K562 (cell line): ENCODE measurements around the gene MRPL42. TPM values are rescaled to one million over a fixed set of nuclear protein-coding genes. Genes with fewer than 3 reads are reported as not detected.
A peak's percentile ranks its signal among the peaks of the same experiment; 100 is the strongest.

Source experiments
- C11orf30 ChIP-seq: fragments of 450-650 bp; IDR thresholded peaks from 2 replicates; pipeline ENCODE4 v1.6.1; 2016; ENCODE audit warnings: low read depth, mild to moderate bottlenecking
- CTBP1 ChIP-seq: fragments of 450-650 bp; IDR thresholded peaks from 2 replicates; pipeline ENCODE4 v1.6.1; 2016; ENCODE audit warnings: borderline replicate concordance
- CUX1 ChIP-seq: fragments of 200-800 bp; sonication (Bioruptor generic); IDR thresholded peaks from 2 replicates; pipeline ENCODE4 v1.6.1; 2016; ENCODE audit warnings: missing genetic modification characterization, missing compliant biosample characterization
- CXXC5 ChIP-seq: fragments of 250-450 bp; sonication (Bioruptor Pico); IDR thresholded peaks from 2 replicates; pipeline ENCODE4 v1.8.0; 2022; ENCODE audit warnings: inconsistent platforms, mild to moderate bottlenecking, moderate library complexity
- E2F1 ChIP-seq: sonication (generic); formaldehyde crosslinking; IDR thresholded peaks from 2 replicates; pipeline ENCODE4 v1.8.1; 2023; ENCODE audit warnings: mild to moderate bottlenecking, missing genetic modification reagents, moderate library complexity
- ETV1 ChIP-seq: fragments of 450-650 bp; conservative IDR thresholded peaks from 2 replicates; pipeline ENCODE4 v1.6.1; 2016; ENCODE audit warnings: missing genetic modification characterization, control low read depth, low read depth, missing compliant biosample characterization
- GATAD2B ChIP-seq: fragments of 450-650 bp; IDR thresholded peaks from 2 replicates; pipeline ENCODE4 v1.6.1; 2017; ENCODE audit warnings: mild to moderate bottlenecking, borderline replicate concordance
- GTF2E2 ChIP-seq: fragments of 200-800 bp; sonication (Bioruptor generic); IDR thresholded peaks from 2 replicates; pipeline ENCODE4 v1.6.1; 2016; ENCODE audit warnings: missing genetic modification characterization, missing compliant biosample characterization
- MAZ ChIP-seq, 2 experiments: fragments of 450-650 bp in 1 of 2; sonication (generic) in 1 of 2; formaldehyde crosslinking; IDR thresholded peaks in 1 of 2; conservative IDR thresholded peaks in 1 of 2; 2 replicates each; pipeline versions ENCODE4 v1.4.0 to v1.5.0; 2020; ENCODE audit warnings: mild to moderate bottlenecking in 1 of 2, missing genetic modification reagents in 1 of 2
- NRF1 ChIP-seq, 2 experiments: fragments of 450-650 bp; IDR thresholded peaks in 1 of 2; conservative IDR thresholded peaks in 1 of 2; 2 replicates each; pipeline ENCODE4 v1.6.1; 2014; ENCODE audit warnings: mild to moderate bottlenecking in 2 of 2
- PCBP1 ChIP-seq: fragments of 200-400 bp; formaldehyde crosslinking; IDR thresholded peaks from 2 replicates; pipeline ENCODE4 v1.6.1; 2018; ENCODE audit warnings: mild to moderate bottlenecking, low read depth, low read length; ENCODE audit not compliant: poor library complexity, severe bottlenecking
- PHF8 ChIP-seq: fragments of 200-600 bp; sonication (generic); IDR thresholded peaks from 2 replicates; pipeline ENCODE4 v1.6.1; 2012; ENCODE audit warnings: mixed run types, mild to moderate bottlenecking, inconsistent platforms, low read length, moderate library complexity, borderline replicate concordance
- POLR2AphosphoS5 ChIP-seq: IDR thresholded peaks from 2 replicates; pipeline ENCODE4 v1.6.1; 2011; ENCODE audit warnings: mild to moderate bottlenecking, low read depth, low read length, moderate library complexity; ENCODE audit not compliant: control insufficient read depth, insufficient read depth
- POLR2B ChIP-seq: fragments of 450-650 bp; IDR thresholded peaks from 2 replicates; pipeline ENCODE4 v1.6.1; 2018; ENCODE audit warnings: low read depth; ENCODE audit not compliant: partially characterized antibody
- SMARCC2 ChIP-seq: fragments of 450-650 bp; IDR thresholded peaks from 2 replicates; pipeline ENCODE4 v1.6.1; 2017; ENCODE audit warnings: antibody characterized with exemption, moderate library complexity, mild to moderate bottlenecking, low read depth
- SMARCE1 ChIP-seq: fragments of 450-650 bp; IDR thresholded peaks from 2 replicates; pipeline ENCODE4 v1.7.1; 2016; ENCODE audit warnings: mild to moderate bottlenecking
- SOX6 ChIP-seq: fragments of 450-650 bp; IDR thresholded peaks from 2 replicates; pipeline ENCODE4 v1.6.1; 2014; ENCODE audit warnings: mild to moderate bottlenecking
- TARDBP ChIP-seq: fragments of 450-650 bp; IDR thresholded peaks from 2 replicates; pipeline ENCODE4 v1.6.1; 2016
- ZNF143 ChIP-seq: sonication (generic); formaldehyde crosslinking; IDR thresholded peaks from 2 replicates; pipeline ENCODE4 v1.9.0; 2022; ENCODE audit warnings: mild to moderate bottlenecking, missing genetic modification reagents
- ZNF280B ChIP-seq: fragments of 250-450 bp; sonication (Bioruptor Pico); IDR thresholded peaks from 2 replicates; pipeline ENCODE4 v1.5.1; 2021; ENCODE audit warnings: mild to moderate bottlenecking
- polyA plus RNA-seq, 8 experiments: library from polyadenylated mRNA; depleted of rRNA in 4 of 8; stranded (reverse) in 5 of 8; unstranded in 3 of 8; fragments of >200 nt; fragmentation: Nextera tagmentation in 2 of 8; fragmentation: Illumina TruSeq in 1 of 8; extraction: Ambion mirVana in 2 of 8; extraction: Trizol in 1 of 8; gene quantifications; 2 replicates each; pipeline versions ENCODE4 v1.2.1 to v1.2.3, GENCODE V29; 2011 to 2014; ENCODE audit warnings: inconsistent platforms in 1 of 8, missing spikeins in 1 of 8
- total RNA-seq, 7 experiments: library from RNA; depleted of rRNA in 6 of 7; stranded (reverse); fragments of >200 nt in 6 of 7; fragmentation: Illumina TruSeq in 2 of 7; extraction: Trizol in 2 of 7; gene quantifications; 2 replicates each; pipeline versions ENCODE4 v1.2.1 to v1.2.3, GENCODE V29; 2011 to 2021; ENCODE audit warnings: low replicate concordance in 1 of 7

The MRPL42 gene
- total and polyA plus RNA-seq, 9 of the 15 experiments (the other 6 are each of a cell fraction or from before 2014, with no cell fraction given), result 104 to 806 (median 218) TPM

GRCh38 chr12:93441617-93442410 lies 25.5 kb upstream of the MRPL42 start, which contains the start of gene UBE2N (continued):
- TF ChIP-seq SMARCE1, result no peak
- TF ChIP-seq POLR2AphosphoS5, result peak; percentile 73
- TF ChIP-seq POLR2B, result peak; percentile 82
- peak; percentile 90 for TF ChIP-seq CTBP1
- no peak for TF ChIP-seq SMARCC2
- TF ChIP-seq ZNF280B (CRISPR knock-in tag), result no peak
- TF ChIP-seq TARDBP, result peak; percentile 91
- TF ChIP-seq GTF2E2 (tag), result peak; percentile 48; the same call in 1 of the 2 replicates
- TF ChIP-seq C11orf30, result peak; percentile 43; the same call in 1 of the 2 replicates
- peak; percentile 70 for TF ChIP-seq PCBP1
- peak; percentile 74 for TF ChIP-seq E2F1 (CRISPR knock-in tag)
- peak; percentile 93 to 94 for TF ChIP-seq NRF1 (conservative IDR thresholded peaks at IDR 0.05 in 1 of 2, IDR thresholded peaks at IDR 0.05 in 1 of 2)
- TF ChIP-seq MAZ (CRISPR knock-in tag; conservative IDR thresholded peaks at IDR 0.05 in 1 of 2, IDR thresholded peaks at IDR 0.05 in 1 of 2), result peak; percentile 96 to 98
- peak; percentile 78; the same call in 1 of the 2 replicates for TF ChIP-seq GATAD2B
- TF ChIP-seq CUX1 (CRISPR knock-in tag), result no peak
- TF ChIP-seq SOX6, result peak; percentile 45; the same call in 1 of the 2 replicates
- peak; percentile 92 for TF ChIP-seq CXXC5 (CRISPR knock-in tag)
- TF ChIP-seq ETV1 (tag), result peak; percentile 41; the same call in 1 of the 2 replicates
- TF ChIP-seq ZNF143 (CRISPR knock-in tag), result peak; percentile 87
- peak; percentile 84 for TF ChIP-seq PHF8
